HG02884 (cell line): ENCODE results near the gene MAST4.
A peak's percentile ranks its signal among the peaks of the same experiment; 100 is the strongest.
"Not testable (repeated sequence)": the region's sequence is repeated elsewhere in the genome, so short reads cannot be mapped to it uniquely, and the experiment has no call there.

Experiments used
- ATAC-seq: cut with Tn5 transposase; IDR thresholded peaks from one replicate; pipeline ENCODE4 v1.9.1; 2021; ENCODE audit warnings: mild to moderate bottlenecking, moderate library complexity; ENCODE audit not compliant: unreplicated experiment

The MAST4 gene

GRCh38 chr5:66805514-66806430 lies 209.6 kb downstream of the MAST4 start:
- no peak for ATAC-seq

- ATAC-seq: no peak
These were observed 211.6 kb downstream of the MAST4 start for GRCh38 chr5:66807743-66808142.

GRCh38 chr5:66808663-66809062 lies 212.5 kb downstream of the MAST4 start:
- no peak for ATAC-seq

GRCh38 chr5:66810151-66810550 lies 214.0 kb downstream of the MAST4 start:
- ATAC-seq: no peak

GRCh38 chr5:66810848-66811261 lies 214.7 kb downstream of the MAST4 start:
- ATAC-seq: no peak

GRCh38 chr5:66812291-66812690 lies 216.1 kb downstream of the MAST4 start:
- no peak for ATAC-seq

GRCh38 chr5:66813306-66813705 lies 217.1 kb downstream of the MAST4 start:
- ATAC-seq: no peak

GRCh38 chr5:66814146-66814991 lies 218.2 kb downstream of the MAST4 start:
- ATAC-seq: peak; percentile 70

- no peak for ATAC-seq
These were observed 222.2 kb downstream of the MAST4 start for GRCh38 chr5:66818304-66818934.

- no peak for ATAC-seq
These were observed 222.7 kb downstream of the MAST4 start for GRCh38 chr5:66818935-66819328.

- ATAC-seq: no peak
These were observed 224.5 kb downstream of the MAST4 start for GRCh38 chr5:66820630-66821207.

- no peak for ATAC-seq
These were observed 225.7 kb downstream of the MAST4 start for GRCh38 chr5:66821688-66822429.

GRCh38 chr5:66822906-66823305 lies 226.7 kb downstream of the MAST4 start:
- ATAC-seq: not testable (repeated sequence)

GRCh38 chr5:66824476-66824875 lies 228.3 kb downstream of the MAST4 start:
- no peak for ATAC-seq

GRCh38 chr5:66826263-66826662 lies 230.1 kb downstream of the MAST4 start:
- no peak for ATAC-seq

- ATAC-seq: no peak
These were observed 230.5 kb downstream of the MAST4 start for GRCh38 chr5:66826696-66827095.

- no peak for ATAC-seq
These were observed 231.9 kb downstream of the MAST4 start for GRCh38 chr5:66828046-66828547.

- ATAC-seq: no peak
These were observed 232.6 kb downstream of the MAST4 start for GRCh38 chr5:66828548-66829357.

- no peak for ATAC-seq
These were observed 233.1 kb downstream of the MAST4 start for GRCh38 chr5:66829358-66829674.
